Neutrophil (primary cell): ENCODE measurements around the gene REXO1.
"Not testable (repeated sequence)": the region's sequence is repeated elsewhere in the genome, so short reads cannot be mapped to it uniquely, and the experiment has no call there.

Experiments
- H3K27ac ChIP-seq: fragments of 200-600 bp; sonication (generic); 2 replicates; pipeline ENCODE4 v1.5.1; 2016; ENCODE audit warnings: mild to moderate bottlenecking, moderate library complexity
- H3K27me3 ChIP-seq: fragments of 200-600 bp; sonication (generic); 2 replicates; pipeline ENCODE4 v1.6.0; 2016; ENCODE audit warnings: mild to moderate bottlenecking
- H3K36me3 ChIP-seq: fragments of 200-600 bp; sonication (generic); 2 replicates; pipeline ENCODE4 v1.5.1; 2017
- H3K4me1 ChIP-seq, 2 experiments: fragments of 200-600 bp in 1 of 2; sonication (generic) in 1 of 2; 1 replicate in 1 of 2; 2 replicates in 1 of 2; pipeline versions ENCODE4 v1.5.1 to v1.6.1; 2013 to 2016; ENCODE audit warnings: low read depth in 1 of 2, low read length in 1 of 2, mild to moderate bottlenecking in 1 of 2, moderate library complexity in 1 of 2; ENCODE audit not compliant: control insufficient read depth in 1 of 2, insufficient read depth in 1 of 2
- H3K4me3 ChIP-seq, 2 experiments: fragments of 200-600 bp in 1 of 2; sonication (generic) in 1 of 2; 1 replicate in 1 of 2; 2 replicates in 1 of 2; pipeline ENCODE4 v1.5.1; 2013 to 2016; ENCODE audit warnings: low read depth in 1 of 2, low read length in 1 of 2, mild to moderate bottlenecking in 1 of 2, moderate library complexity in 1 of 2
- H3K9me3 ChIP-seq: fragments of 200-600 bp; sonication (generic); 2 replicates; pipeline ENCODE4 v1.5.1; 2016
- CTCF ChIP-seq: fragments of 200-600 bp; sonication (generic); IDR thresholded peaks from 2 replicates; pipeline ENCODE4 v1.5.1; 2016; ENCODE audit warnings: antibody characterized with exemption

Gene REXO1

GRCh38 chr19:1848399-1849131 lies at the start of gene REXO1:
REXO1 (minus strand) TSS chr19:1848483; CDS start chr19:1848358, 125 bp downstream.
- H3K36me3 ChIP-seq, result peaks cover 12% of the 10 kb centered on the region
- peak within 1 kb of the TSS; percentile 99 for H3K27ac ChIP-seq
- peak; percentile 97 for TF ChIP-seq CTCF
- no peaks in the 10 kb centered on the region for H3K9me3 ChIP-seq
- peaks cover 57 to 60% of the 10 kb centered on the region in 2 experiments for H3K4me1 ChIP-seq
- peak within 1 kb of the TSS; percentile 83 to 86 for H3K4me3 ChIP-seq
- H3K27me3 ChIP-seq, result peaks cover 16% of the 10 kb centered on the region

GRCh38 chr19:1896508-1896907 lies 48.2 kb upstream of the REXO1 start:
- no peak overlapping the region for H3K27ac ChIP-seq
- H3K36me3 ChIP-seq, result no peaks in the 10 kb centered on the region
- no peaks in the 10 kb centered on the region for H3K27me3 ChIP-seq
- peaks cover 37 to 45% of the 10 kb centered on the region in 2 experiments for H3K4me1 ChIP-seq
- no peaks in the 10 kb centered on the region for H3K9me3 ChIP-seq
- no peak for TF ChIP-seq CTCF
- H3K4me3 ChIP-seq, result no peak overlapping the region

GRCh38 chr19:1893791-1894190 lies 45.5 kb upstream of the REXO1 start:
- Histone ChIP-seq H3K36me3 (no peaks in the 10 kb centered on the region), H3K4me1 (peaks cover 30 to 36% of the 10 kb centered on the region in 2 experiments), H3K9me3 (no peaks in the 10 kb centered on the region), H3K27me3 (no peaks in the 10 kb centered on the region), H3K4me3 (no peak overlapping the region), H3K27ac (no peak overlapping the region)
- no peak for TF ChIP-seq CTCF

- Histone ChIP-seq H3K27ac (peak overlapping the region; percentile 13), H3K4me1 (peaks cover 3 to 4% of the 10 kb centered on the region in 2 experiments), H3K36me3 (no peaks in the 10 kb centered on the region), H3K9me3 (no peaks in the 10 kb centered on the region), H3K27me3 (no peaks in the 10 kb centered on the region), H3K4me3 (no peak overlapping the region)
- TF ChIP-seq CTCF, result no peak
Measured at GRCh38 chr19:1889907-1890306, 41.6 kb upstream of the REXO1 start.

- H3K27ac ChIP-seq, result no peak overlapping the region
- H3K4me3 ChIP-seq, result no peak overlapping the region
- H3K9me3 ChIP-seq, result no peaks in the 10 kb centered on the region
- TF ChIP-seq CTCF, result no peak
- no peaks in the 10 kb centered on the region for H3K36me3 ChIP-seq
- H3K4me1 ChIP-seq, result peaks cover 15 to 18% of the 10 kb centered on the region in 2 experiments
- no peaks in the 10 kb centered on the region for H3K27me3 ChIP-seq
Measured at GRCh38 chr19:1888385-1888784, 40.1 kb upstream of the REXO1 start.

- not testable (repeated sequence) for H3K4me3 ChIP-seq, H3K36me3 ChIP-seq, H3K27me3 ChIP-seq, H3K9me3 ChIP-seq
- Histone ChIP-seq H3K27ac (peak overlapping the region; percentile 87), H3K4me1 (peaks cover 29 to 34% of the 10 kb centered on the region in 2 experiments)
Measured at GRCh38 chr19:1886360-1886759, 38.1 kb upstream of the REXO1 start.
